AG09319 (cell line): ENCODE results near the gene IDE.

Experiments used
- DNase-seq: peaks from one replicate; pipeline ENCODE4 v3.0.0-alpha.2; 2010; ENCODE audit warnings: low read depth; ENCODE audit errors: extremely low read depth
- CTCF ChIP-seq: IDR thresholded peaks from 2 replicates; pipeline ENCODE4 v1.5.1; 2011; ENCODE audit warnings: low read depth, mild to moderate bottlenecking, inconsistent platforms, low read length, moderate library complexity

Gene IDE

GRCh38 chr10:92506336-92506735, 67.6 kb downstream of the IDE start:
- no peak for DNase-seq
- no peak for TF ChIP-seq CTCF

GRCh38 chr10:92505044-92505443, 68.8 kb downstream of the IDE start:
- DNase-seq = no peak
- TF ChIP-seq CTCF = no peak

- peak; percentile 5 for DNase-seq
- no peak for TF ChIP-seq CTCF
These were observed 71.5 kb downstream of the IDE start for GRCh38 chr10:92502296-92502808.

GRCh38 chr10:92493362-92493761, 80.5 kb downstream of the IDE start:
- no peak for DNase-seq
- no peak for TF ChIP-seq CTCF

GRCh38 chr10:92492748-92493240, 81.1 kb downstream of the IDE start:
- no peak for TF ChIP-seq CTCF
- no peak for DNase-seq

GRCh38 chr10:92490387-92490786, 83.5 kb downstream of the IDE start:
- no peak for DNase-seq
- no peak for TF ChIP-seq CTCF

GRCh38 chr10:92486637-92487036, 87.3 kb downstream of the IDE start:
- TF ChIP-seq CTCF = no peak
- DNase-seq = no peak
